Panc1 (cell line): ENCODE measurements around the gene TRMT11. TPM values are rescaled to one million over a fixed set of nuclear protein-coding genes. Genes with fewer than 3 reads are reported as not detected.

Source experiments
- ATAC-seq: fragments of 200-7000 bp; cut with Tn5 transposase; 2 replicates; pipeline ENCODE4 v1.9.1; 2020; ENCODE audit warnings: mild to moderate bottlenecking, moderate library complexity
- BruUV-seq: library from RNA; stranded (reverse); fragments of 400-500 nt; replicated peaks from 2 replicates; lab custom pipeline; 2021; lab: Mats Ljungman, UMichigan
- CTCF ChIA-PET: fragments of 300-600 bp; sonication (Branson Sonifier 250); formaldehyde crosslinking; loops from one replicate; lab custom pipeline; 2022; ENCODE audit warnings: antibody characterized with exemption; lab: Charles Lee
- POLR2A ChIA-PET: fragments of 300-600 bp; sonication (Branson Sonifier 250); formaldehyde crosslinking; loops from one replicate; lab custom pipeline; 2022; ENCODE audit warnings: antibody characterized with exemption; lab: Charles Lee
- DNase-seq: peaks from one replicate; pipeline ENCODE4 v3.0.0-alpha.2; 2010; ENCODE audit warnings: low read depth, low spot score
- H3K27ac ChIP-seq: 2 replicates; pipeline ENCODE4 v1.5.1; 2011; ENCODE audit warnings: mild to moderate bottlenecking, low read length, inconsistent platforms
- H3K27me3 ChIP-seq: fragments of 200-500 bp; sonication (Bioruptor generic); 2 replicates; pipeline ENCODE4 v1.6.0; 2014; ENCODE audit warnings: low read length, inconsistent platforms; ENCODE audit not compliant: control insufficient read depth, insufficient read depth
- H3K36me3 ChIP-seq: fragments of 200-500 bp; sonication (Bioruptor generic); 2 replicates; pipeline ENCODE4 v1.5.1; 2014; ENCODE audit warnings: inconsistent platforms, mild to moderate bottlenecking, low read length, moderate library complexity; ENCODE audit not compliant: control insufficient read depth, insufficient read depth
- H3K4me1 ChIP-seq: 2 replicates; pipeline ENCODE4 v1.5.1; 2011; ENCODE audit warnings: inconsistent platforms, mild to moderate bottlenecking, low read length, moderate library complexity; ENCODE audit not compliant: control insufficient read depth, insufficient read depth
- H3K4me3 ChIP-seq, 2 experiments: 2 replicates each; pipeline ENCODE4 v1.5.1; 2011 to 2012; ENCODE audit warnings: low read depth in 2 of 2, low read length in 2 of 2, mild to moderate bottlenecking in 2 of 2, inconsistent platforms in 1 of 2, moderate library complexity in 1 of 2
- H3K9me3 ChIP-seq: fragments of 200-500 bp; sonication (Bioruptor generic); 2 replicates; pipeline ENCODE4 v1.5.1; 2014; ENCODE audit warnings: low read depth, mild to moderate bottlenecking, inconsistent platforms, low read length, moderate library complexity; ENCODE audit not compliant: control insufficient read depth, insufficient read depth
- CTCF ChIP-seq: fragments of 450-650 bp; IDR thresholded peaks from 2 replicates; pipeline ENCODE4 v1.5.1; 2017; ENCODE audit warnings: mild to moderate bottlenecking
- POLR2AphosphoS5 ChIP-seq: IDR thresholded peaks from 2 replicates; pipeline ENCODE4 v1.6.1; 2012; ENCODE audit warnings: mild to moderate bottlenecking, low read depth, low read length, moderate library complexity
- SIN3A ChIP-seq: IDR thresholded peaks from 2 replicates; pipeline ENCODE4 v1.6.1; 2012; ENCODE audit warnings: low read depth, mild to moderate bottlenecking, low read length, moderate library complexity, borderline replicate concordance; ENCODE audit not compliant: insufficient read depth
- TCF7L2 ChIP-seq: IDR thresholded peaks from 2 replicates; pipeline ENCODE4 v1.6.1; 2011; ENCODE audit warnings: mild to moderate bottlenecking, low read depth, low read length, inconsistent platforms
- in situ Hi-C: cut with HindIII; loops from 2 replicates; pipeline ENCODE4 v1.10.0; 2016; ENCODE audit warnings: low sequenced_read_pairs, low pct_unique_long_range_greater_than_20kb
- intact Hi-C: fragments of 100-400 bp; cut with micrococcal nuclease; formaldehyde crosslinking; loops from one replicate; pipeline ENCODE4 v1.10.0; 2022; ENCODE audit not compliant: unreplicated experiment
- total RNA-seq: library from RNA; stranded (reverse); gene quantifications from one replicate; pipeline ENCODE4 v1.2.1, GENCODE V29; 2021; ENCODE audit not compliant: unreplicated experiment
- TF ChIP-seq, protein P1 (sequence below), 2 experiments: IDR thresholded peaks; 2 replicates each; pipeline ENCODE4 v1.6.1; 2011 to 2012; ENCODE audit warnings: low read depth in 2 of 2, control low read depth in 1 of 2, low read length in 1 of 2, mild to moderate bottlenecking in 1 of 2, moderate library complexity in 1 of 2; ENCODE audit not compliant: insufficient read depth in 1 of 2

TRMT11 gene
- total RNA-seq, 1 experiment from 2014 or later, result 34.3 TPM

- DNase-seq (no peak), ATAC-seq (no peak; the same call in 1 of the 2 replicates)
- Histone ChIP-seq H3K36me3 (no peaks in the 10 kb centered on the region), H3K4me1 (0 out of 2 replicates have a peak, but pooled peaks cover 3% of the 10 kb centered on the region), H3K27me3 (no peaks in the 10 kb centered on the region), H3K9me3 (no peaks in the 10 kb centered on the region), H3K4me3 (no peak overlapping the region), H3K27ac (no peak overlapping the region)
- BruUV-seq, result no TSS peak
- intact Hi-C loops (no loop called here), in situ Hi-C loops (no loop called here)
- POLR2A ChIA-PET, result interaction anchor here (0.8 kb wide), 1 partner anchor 66 kb away, joined by 3 read pairs; no protein-coding TSS in a partner anchor
- TF ChIP-seq SIN3A, result no peak
- TF ChIP-seq, protein P1, sequence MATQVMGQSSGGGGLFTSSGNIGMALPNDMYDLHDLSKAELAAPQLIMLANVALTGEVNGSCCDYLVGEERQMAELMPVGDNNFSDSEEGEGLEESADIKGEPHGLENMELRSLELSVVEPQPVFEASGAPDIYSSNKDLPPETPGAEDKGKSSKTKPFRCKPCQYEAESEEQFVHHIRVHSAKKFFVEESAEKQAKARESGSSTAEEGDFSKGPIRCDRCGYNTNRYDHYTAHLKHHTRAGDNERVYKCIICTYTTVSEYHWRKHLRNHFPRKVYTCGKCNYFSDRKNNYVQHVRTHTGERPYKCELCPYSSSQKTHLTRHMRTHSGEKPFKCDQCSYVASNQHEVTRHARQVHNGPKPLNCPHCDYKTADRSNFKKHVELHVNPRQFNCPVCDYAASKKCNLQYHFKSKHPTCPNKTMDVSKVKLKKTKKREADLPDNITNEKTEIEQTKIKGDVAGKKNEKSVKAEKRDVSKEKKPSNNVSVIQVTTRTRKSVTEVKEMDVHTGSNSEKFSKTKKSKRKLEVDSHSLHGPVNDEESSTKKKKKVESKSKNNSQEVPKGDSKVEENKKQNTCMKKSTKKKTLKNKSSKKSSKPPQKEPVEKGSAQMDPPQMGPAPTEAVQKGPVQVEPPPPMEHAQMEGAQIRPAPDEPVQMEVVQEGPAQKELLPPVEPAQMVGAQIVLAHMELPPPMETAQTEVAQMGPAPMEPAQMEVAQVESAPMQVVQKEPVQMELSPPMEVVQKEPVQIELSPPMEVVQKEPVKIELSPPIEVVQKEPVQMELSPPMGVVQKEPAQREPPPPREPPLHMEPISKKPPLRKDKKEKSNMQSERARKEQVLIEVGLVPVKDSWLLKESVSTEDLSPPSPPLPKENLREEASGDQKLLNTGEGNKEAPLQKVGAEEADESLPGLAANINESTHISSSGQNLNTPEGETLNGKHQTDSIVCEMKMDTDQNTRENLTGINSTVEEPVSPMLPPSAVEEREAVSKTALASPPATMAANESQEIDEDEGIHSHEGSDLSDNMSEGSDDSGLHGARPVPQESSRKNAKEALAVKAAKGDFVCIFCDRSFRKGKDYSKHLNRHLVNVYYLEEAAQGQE (IDR thresholded peaks at IDR 0.05; ENCODE audit: insufficient read depth in 1 of 2, low read depth in 2 of 2, low read length in 1 of 2), result no peak
- CTCF ChIA-PET, result no interaction called here
Observed at GRCh38 chr6:126054802-126055201, 68.5 kb downstream of the TRMT11 start.

DNA sequence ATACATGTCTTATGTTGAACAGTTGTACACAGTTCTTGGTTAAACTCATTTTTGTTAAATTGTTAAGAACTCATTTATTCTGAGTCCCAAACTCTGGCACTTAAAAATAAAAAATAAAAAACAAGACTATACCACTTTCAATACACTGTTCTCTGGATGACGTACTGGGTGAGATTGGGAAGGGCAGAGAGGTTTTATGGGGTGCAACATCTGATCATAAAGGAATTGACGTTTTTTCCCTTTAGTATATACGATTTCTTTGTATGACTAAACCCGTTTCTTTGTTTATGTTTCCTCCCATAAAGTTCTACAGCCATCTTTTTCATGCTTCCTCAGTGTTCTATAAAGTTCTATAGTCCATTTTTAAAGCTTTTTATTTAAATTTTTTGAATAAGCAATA, 69.1 kb downstream of the TRMT11 start:
- CTCF ChIA-PET, result no interaction called here
- H3K4me3 ChIP-seq, result no peak overlapping the region
- POLR2A ChIA-PET, result no interaction called here
- no TSS peak for BruUV-seq
- no peak overlapping the region for H3K27ac ChIP-seq
- ATAC-seq (no peak), DNase-seq (no peak)
- H3K36me3 ChIP-seq, result no peaks in the 10 kb centered on the region
- intact Hi-C loops (no loop called here), in situ Hi-C loops (no loop called here)
- H3K27me3 ChIP-seq, result no peaks in the 10 kb centered on the region
- 0 out of 2 replicates have a peak, but pooled peaks cover 3% of the 10 kb centered on the region for H3K4me1 ChIP-seq
- TF ChIP-seq CTCF (no peak), TCF7L2 (no peak), POLR2AphosphoS5 (no peak), SIN3A (no peak)
- TF ChIP-seq, protein P1 (IDR thresholded peaks at IDR 0.05; ENCODE audit: insufficient read depth in 1 of 2, low read depth in 2 of 2, low read length in 1 of 2), result no peak
- H3K9me3 ChIP-seq, result no peaks in the 10 kb centered on the region
